ENCODE results near the gene ZFTA.
A peak's percentile ranks its signal among the peaks of the same experiment; 100 is the strongest.

The ZFTA gene

DNA sequence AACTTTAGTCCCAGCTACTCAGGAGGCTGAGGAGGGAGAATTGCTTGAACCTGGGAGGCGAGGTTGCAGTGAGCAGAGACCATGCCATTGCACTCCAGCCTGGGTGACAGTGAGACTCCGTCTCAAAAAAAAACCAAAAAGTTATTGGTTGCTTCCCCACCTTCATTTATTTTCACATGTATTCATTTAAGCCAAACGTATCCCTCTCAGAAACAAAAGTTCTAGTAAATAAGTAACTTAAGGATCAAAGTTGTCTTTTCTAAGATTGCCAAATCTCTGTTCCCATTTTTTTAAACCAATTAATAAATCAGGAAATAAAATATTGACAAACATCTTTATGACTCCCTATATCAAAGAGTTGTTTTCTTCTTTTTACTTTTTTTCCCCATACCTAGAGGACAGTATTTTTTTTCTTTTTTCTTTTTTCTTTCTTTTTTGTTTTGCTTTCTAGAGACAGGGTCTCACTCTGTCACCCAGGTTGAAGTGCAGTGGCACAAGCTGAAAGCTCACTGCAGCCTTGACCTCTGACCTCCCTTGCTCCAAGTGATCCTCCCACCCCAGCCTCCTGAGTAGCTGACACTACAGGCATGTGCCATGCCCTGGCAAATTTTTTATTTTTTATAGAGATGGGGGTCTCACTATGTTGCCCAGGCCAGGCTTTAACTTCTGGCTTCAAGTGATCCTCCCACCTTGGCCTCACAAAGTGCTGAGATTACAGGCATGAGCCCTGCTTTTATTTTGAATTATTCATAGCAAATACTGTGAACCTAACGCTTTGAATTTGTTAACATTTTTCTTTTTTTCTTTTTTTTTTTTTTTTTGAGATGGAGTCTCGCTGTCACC is 11.4 kb downstream of the ZFTA start:
- DNase-seq (ENCODE audit: low read depth in 1 of 2, low spot score in 1 of 2), result no peak

DNA sequence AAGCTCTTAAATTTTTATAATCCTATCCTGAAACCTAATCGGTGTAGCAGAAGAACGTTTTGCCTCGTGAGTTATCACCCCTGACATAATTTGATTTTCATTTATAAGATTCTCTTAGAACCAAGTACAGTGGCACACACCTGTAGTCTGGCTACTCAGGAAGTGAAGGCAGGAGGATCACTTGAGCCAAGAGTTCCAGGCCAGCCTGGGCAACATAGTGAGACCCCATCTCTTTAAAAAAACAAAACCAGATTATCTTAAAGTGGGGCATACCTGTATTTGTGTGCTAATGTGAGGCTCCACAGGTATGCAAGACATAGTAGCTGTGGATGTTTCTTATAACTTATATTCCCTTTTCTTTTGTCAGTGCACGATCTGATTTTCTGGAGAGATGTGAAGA is 19.0 kb downstream of the ZFTA start:
- no peak for DNase-seq (ENCODE audit: low read depth in 1 of 2, low spot score in 1 of 2)

DNA sequence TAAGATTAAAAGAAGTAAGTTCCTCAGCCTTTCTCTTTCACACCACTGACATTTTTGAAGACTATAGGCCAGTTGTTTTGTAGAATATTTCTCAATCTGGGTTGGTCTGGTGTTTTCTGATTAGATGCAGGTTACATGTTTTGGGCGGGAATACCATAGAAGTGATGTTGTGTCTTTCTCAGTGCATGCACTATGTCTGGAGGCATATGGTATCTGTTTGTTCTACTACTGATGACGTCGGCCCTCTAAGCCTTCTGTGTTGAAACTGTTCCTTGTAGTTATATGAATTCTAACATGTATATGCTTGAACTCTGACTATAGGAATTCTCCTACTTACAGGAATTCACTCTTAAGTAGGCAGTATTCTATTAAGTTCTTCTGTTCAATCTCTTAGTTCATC is 21.6 kb downstream of the ZFTA start:
- no peak for DNase-seq (ENCODE audit: low read depth in 1 of 2, low spot score in 1 of 2)

DNA sequence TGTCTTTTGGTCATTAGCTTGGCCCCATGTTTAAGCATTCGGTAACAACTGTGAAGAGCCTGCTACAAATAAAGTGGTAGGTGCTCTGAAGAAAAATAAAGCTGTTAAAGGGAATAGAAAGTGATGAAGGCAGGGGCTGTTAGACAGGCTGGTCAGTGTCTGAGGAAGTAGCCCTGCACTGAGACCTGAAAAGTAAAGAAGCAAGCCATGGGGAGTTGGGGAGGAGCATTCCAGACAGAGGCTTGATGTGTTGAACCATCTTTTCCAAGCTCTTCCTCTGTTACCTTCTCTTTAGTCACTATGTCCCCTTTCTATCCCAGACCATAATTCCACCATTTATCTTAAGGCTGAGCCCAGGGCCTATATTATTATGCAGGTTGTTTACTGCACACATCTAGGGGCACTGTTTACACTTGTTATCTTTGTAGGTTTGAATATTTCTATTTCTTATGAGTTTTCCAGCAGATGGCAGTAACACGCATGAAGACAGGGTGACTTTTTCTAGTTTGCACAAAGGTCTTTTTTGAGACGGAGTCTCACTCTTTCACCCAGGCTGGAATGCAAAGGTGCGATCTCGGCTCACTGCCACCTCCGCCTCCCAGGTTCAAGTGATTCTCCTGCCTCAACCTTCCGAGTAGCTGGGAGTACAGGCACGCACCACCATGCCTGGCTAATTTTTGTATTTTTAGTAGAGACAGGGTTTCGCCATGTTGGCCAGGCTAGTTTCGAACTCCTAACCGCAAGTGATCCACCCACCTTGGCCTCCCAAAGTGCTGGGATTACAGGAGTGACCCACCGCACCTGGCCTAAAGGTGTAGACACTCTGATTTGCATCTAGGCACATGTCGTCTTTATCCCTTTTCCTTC is 23.0 kb downstream of the ZFTA start:
- no peak for DNase-seq (ENCODE audit: low read depth in 1 of 2, low spot score in 1 of 2)

DNA sequence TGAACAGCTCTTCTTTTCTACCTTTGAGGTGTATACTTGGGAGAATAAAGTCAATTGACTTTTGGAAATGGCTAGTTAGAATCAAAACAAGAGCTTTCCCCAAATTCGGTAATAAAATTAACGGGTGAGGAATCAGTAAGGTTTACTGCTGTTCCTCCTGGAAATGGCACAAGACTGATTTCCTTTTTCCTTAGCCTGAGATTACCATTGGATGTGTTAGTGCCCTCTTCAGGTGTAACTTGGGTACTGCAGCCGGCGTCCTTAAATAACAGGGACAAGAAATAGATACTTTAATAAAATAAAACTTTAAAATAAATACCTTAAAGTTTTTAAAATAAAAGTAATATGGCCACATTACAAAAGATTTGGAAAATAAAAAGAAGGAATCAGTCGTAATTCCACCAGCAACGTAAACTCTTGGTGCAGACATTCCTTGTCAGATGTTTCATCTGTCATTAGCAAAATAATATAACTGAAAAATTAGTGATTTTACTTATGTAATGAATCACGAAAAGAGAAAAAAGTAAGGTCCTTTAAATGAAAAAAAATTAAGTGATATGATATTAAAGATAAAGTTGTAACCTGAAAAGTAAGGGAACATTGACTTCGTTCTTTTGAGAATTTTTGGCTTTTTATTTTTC is 29.7 kb downstream of the ZFTA start:
- peak; percentile 31 to 49 for DNase-seq (ENCODE audit: low read depth in 1 of 2, low spot score in 1 of 2)

DNA sequence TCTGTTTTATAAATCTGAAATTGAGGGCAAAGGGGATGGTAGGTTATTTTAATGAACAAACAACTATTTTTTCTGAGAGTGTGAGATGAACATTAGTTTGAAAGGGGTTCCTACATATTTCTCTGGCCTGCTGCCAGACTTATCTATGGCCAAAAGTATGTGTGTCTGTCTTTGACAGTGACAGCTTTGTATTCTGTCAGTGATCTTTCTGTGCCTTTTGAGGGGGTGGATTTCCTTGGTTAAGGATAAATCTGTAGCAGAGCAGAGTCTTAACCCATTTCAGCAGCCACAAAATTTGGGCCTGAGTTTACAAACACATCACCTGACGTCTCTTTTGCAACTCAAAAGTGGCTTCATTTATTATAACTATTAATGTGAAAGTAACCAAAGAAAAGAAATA is 30.9 kb downstream of the ZFTA start:
- DNase-seq (ENCODE audit: low read depth in 1 of 2, low spot score in 1 of 2), result no peak

DNA sequence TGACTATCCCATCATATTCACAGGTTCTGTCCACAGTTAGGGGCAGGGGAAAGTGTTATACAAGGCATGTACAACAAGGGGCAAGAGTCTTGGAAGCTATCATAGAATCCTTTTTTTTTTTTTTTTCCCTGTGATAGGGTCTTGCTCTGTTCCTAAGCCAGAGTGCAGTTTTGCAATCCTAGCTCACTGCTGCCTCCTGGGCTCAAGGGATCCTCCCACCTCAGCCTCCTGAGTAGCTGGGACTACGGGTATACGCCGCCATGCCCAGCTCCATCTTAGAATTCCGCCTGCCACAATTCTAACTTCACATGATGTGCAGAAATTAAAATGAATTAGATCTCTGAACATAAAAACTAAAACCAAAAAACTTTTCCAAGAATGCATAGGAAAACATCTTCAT is 31.7 kb downstream of the ZFTA start:
- no peak for DNase-seq (ENCODE audit: low read depth in 1 of 2, low spot score in 1 of 2)

DNA sequence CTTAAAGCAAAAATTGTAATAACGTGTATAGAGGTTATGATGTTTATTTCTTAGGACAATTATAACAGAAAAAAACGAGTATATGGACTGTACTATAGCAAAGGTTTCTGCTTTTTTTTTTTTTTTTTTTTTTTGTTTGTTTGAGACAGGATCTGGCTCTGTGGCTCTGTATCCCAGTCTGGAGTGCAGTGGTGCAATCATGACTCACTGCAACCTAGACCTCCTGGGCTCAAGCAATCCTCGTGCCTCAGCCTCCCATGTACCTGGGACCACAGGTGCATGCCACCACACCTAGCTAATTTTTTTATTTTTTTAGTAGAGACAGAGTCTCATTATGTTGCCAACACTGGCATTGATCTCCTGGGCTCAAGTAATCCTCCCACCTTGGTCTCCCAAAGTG is 39.2 kb downstream of the ZFTA start:
- DNase-seq (ENCODE audit: low read depth in 1 of 2, low spot score in 1 of 2), result no peak

DNA sequence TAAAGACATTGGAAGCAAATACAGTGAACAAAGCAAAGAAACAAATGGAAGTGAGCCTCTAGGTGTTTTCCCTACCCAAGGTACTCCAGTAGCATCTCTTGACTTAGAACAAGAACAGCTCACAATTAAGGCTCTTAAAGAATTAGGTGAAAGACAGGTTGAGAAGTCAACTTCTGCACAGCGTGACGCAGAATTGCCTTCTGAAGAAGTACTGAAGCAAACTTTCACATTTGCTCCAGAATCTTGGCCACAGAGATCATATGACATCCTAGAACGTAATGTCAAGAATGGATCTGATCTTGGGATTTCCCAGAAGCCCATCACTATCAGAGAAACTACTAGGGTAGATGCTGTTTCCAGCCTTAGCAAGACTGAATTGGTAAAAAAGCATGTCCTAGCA is 48.0 kb downstream of the ZFTA start:
- no peak for DNase-seq (ENCODE audit: low read depth in 1 of 2, low spot score in 1 of 2)

DNA sequence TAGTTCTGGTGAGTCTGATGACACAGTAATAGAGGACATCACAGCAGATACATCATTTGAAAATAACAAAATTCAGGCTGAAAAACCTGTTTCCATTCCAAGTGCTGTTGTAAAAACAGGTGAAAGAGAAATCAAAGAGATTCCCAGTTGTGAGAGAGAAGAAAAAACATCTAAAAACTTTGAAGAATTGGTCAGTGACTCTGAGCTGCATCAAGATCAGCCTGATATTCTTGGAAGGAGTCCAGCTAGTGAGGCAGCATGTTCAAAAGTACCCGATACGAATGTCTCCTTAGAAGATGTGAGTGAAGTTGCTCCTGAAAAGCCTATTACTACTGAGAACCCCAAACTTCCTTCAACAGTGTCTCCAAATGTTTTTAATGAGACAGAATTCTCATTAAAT is 48.6 kb downstream of the ZFTA start:
- no peak for DNase-seq (ENCODE audit: low read depth in 1 of 2, low spot score in 1 of 2)

DNA sequence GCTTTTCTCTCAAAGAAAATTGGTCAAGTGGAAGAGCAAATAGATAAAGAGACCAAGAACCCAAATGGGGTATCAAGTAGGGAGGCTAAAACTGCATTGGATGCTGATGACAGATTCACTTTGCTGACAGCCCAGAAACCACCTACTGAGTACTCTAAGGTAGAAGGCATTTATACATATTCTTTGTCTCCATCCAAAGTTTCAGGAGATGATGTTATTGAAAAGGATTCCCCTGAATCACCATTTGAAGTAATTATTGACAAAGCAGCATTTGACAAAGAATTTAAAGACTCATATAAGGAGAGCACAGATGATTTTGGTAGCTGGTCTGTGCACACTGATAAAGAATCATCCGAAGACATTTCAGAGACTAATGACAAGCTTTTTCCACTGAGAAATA is 49.6 kb downstream of the ZFTA start:
- no peak for DNase-seq (ENCODE audit: low read depth in 1 of 2, low spot score in 1 of 2)
